Adrenal gland (tissue), 12 donors: ENCODE results near the gene PLK2. TPM values are rescaled to one million over a fixed set of nuclear protein-coding genes. Genes with fewer than 3 reads are reported as not detected.
A peak's percentile ranks its signal among the peaks of the same experiment; 100 is the strongest.

Source experiments
- DNase-seq, 7 donors: peaks; one replicate each; pipeline ENCODE4 v3.0.0-alpha.2; 2019 to 2020
- H3K27ac ChIP-seq, 5 donors: fragments of 200-600 bp; sonication (generic) in 4 of 5; 1 replicate in 3 of 5; 2 replicates in 2 of 5; pipeline versions ENCODE4 v1.5.1 to v1.8.0; 2016 to 2020; ENCODE audit warnings: mild to moderate bottlenecking in 1 of 5
- H3K27me3 ChIP-seq: fragments of 200-600 bp; 2 replicates; pipeline ENCODE4 v1.8.0; 2021
- H3K36me3 ChIP-seq, 2 donors: fragments of 200-600 bp; replicated peaks in 1 of 2; 1 replicate in 1 of 2; 2 replicates in 1 of 2; pipeline versions ENCODE4 v1.5.1 to v1.8.0; 2018 to 2022
- H3K4me1 ChIP-seq, 2 donors: fragments of 200-600 bp; replicated peaks in 1 of 2; 1 replicate in 1 of 2; 2 replicates in 1 of 2; pipeline versions ENCODE4 v1.5.1 to v1.8.0; 2018 to 2021
- H3K4me3 ChIP-seq, 4 donors: fragments of 200-600 bp; sonication (generic) in 3 of 4; one replicate each; pipeline ENCODE4 v1.5.1; 2016 to 2018
- H3K9me3 ChIP-seq, 3 donors: fragments of 200-600 bp; sonication (generic) in 1 of 3; replicated peaks in 1 of 3; 1 replicate in 2 of 3; 2 replicates in 1 of 3; pipeline versions ENCODE4 v1.5.1 to v1.8.0; 2016 to 2021
- POLR2A ChIP-seq, 2 donors: fragments of 450-650 bp; IDR thresholded peaks; one replicate each; pipeline ENCODE4 v1.6.1; 2017; ENCODE audit warnings: antibody characterized with exemption in 2 of 2, mild to moderate bottlenecking in 2 of 2, moderate library complexity in 1 of 2
- WGBS, 4 donors: extraction: QIAGEN DNeasy Blood & Tissue Kit in 2 of 4; methylation state at CpG; one replicate each; pipeline versions ENCODE4 v1.1.5 to v1.1.7; 2013 to 2017; 5-methylcytosine and 5-hydroxymethylcytosine counted together
- intact Hi-C, 2 donors: fragments of 100-400 bp; cut with DNase I; formaldehyde crosslinking; loops; one replicate each; pipeline versions ENCODE4 v1.14.1 to v1.15.0; 2022 to 2023
- polyA plus RNA-seq, 3 donors: library from polyadenylated mRNA; stranded (reverse); fragments of 200-250 nt in 2 of 3; fragments of 350-450 nt in 1 of 3; fragmentation: Illumina TruSeq in 1 of 3; extraction: RNeasy Lipid Tissue Mini Kit (QIAGEN cat#74804) in 1 of 3; gene quantifications; one replicate each; pipeline ENCODE4 v1.2.3, GENCODE V29; 2013 to 2014
- total RNA-seq, 9 donors: library from RNA; depleted of rRNA in 4 of 9; stranded (reverse); fragments of >200 nt in 4 of 9; fragments of 120-200 nt in 1 of 9; fragmentation: NEBNext Ultra II Directional in 1 of 9; extraction: Animal tissue kit (Norgen Biotek cat#: 25700) in 1 of 9; gene quantifications; one replicate each; pipeline versions ENCODE4 v1.1.0 to v1.2.4, GENCODE V29; 2013 to 2023
- TF ChIP-seq, protein P1 (sequence below), 6 experiments: fragments of 450-650 bp in 4 of 6; fragments of 200-600 bp in 2 of 6; sonication (generic) in 1 of 6; IDR thresholded peaks; 1 replicate in 5 of 6; 2 replicates in 1 of 6; pipeline versions ENCODE4 v1.5.1 to v1.8.0; 2016 to 2021; ENCODE audit warnings: antibody characterized with exemption in 6 of 6, mild to moderate bottlenecking in 2 of 6, moderate library complexity in 1 of 6
- donor health status: healthy with polysubstance abuse.
- donor health status: Bipolar disorder and iron deficiency.
- donor health status: DM: yes; HTN: yes; CAD: no.
- donor health status: DM: no; HTN: no; CAD: no.
- donor health status: DM: no; HTN: no; CAD: no.
- donor health status: DM: yes; HTN: yes; CAD: no.

The PLK2 gene
- total and polyA plus RNA-seq, 12 donors: 8.5 to 62.5 (median 19.1) TPM

DNA sequence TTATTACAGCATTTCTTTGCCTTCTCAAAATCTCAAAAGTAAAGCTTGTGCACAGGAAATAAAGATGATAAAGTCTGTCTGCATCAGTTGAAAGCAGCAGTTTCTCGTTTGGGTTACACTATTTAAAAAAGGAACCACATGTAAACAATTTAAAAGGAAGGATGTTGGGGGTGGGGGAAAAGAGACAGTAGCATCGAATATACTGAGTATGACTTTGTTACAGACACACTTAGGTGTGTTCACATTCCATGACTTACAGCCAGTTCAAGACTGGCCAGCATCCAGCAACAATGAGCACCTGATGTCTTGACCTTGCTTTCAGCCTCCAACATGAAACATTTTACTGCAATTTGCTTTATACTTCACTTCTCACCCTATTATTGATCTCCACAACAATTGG lies 40.1 kb upstream of the PLK2 start:
- intact Hi-C loops: loop anchor here (5.0 to 10.0 kb wide), 3 partner anchors 315 to 352 kb away; no protein-coding TSS in a partner anchor
- Histone ChIP-seq H3K27me3 (no peaks in the 10 kb centered on the region), H3K4me3 (no peak overlapping the region), H3K9me3 (no peaks in the 10 kb centered on the region), H3K27ac (no peak overlapping the region), H3K4me1 (no peaks in the 10 kb centered on the region), H3K36me3 (no peaks in the 10 kb centered on the region)
- WGBS, 4 donors: 26 to 43% (median 39%) methylated on average over 2 of the region's 2 CpGs
- no peak for DNase-seq
- TF ChIP-seq, protein P1, sequence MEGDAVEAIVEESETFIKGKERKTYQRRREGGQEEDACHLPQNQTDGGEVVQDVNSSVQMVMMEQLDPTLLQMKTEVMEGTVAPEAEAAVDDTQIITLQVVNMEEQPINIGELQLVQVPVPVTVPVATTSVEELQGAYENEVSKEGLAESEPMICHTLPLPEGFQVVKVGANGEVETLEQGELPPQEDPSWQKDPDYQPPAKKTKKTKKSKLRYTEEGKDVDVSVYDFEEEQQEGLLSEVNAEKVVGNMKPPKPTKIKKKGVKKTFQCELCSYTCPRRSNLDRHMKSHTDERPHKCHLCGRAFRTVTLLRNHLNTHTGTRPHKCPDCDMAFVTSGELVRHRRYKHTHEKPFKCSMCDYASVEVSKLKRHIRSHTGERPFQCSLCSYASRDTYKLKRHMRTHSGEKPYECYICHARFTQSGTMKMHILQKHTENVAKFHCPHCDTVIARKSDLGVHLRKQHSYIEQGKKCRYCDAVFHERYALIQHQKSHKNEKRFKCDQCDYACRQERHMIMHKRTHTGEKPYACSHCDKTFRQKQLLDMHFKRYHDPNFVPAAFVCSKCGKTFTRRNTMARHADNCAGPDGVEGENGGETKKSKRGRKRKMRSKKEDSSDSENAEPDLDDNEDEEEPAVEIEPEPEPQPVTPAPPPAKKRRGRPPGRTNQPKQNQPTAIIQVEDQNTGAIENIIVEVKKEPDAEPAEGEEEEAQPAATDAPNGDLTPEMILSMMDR (IDR thresholded peaks at IDR 0.05): no peak
- TF ChIP-seq POLR2A (IDR thresholded peaks at IDR 0.05): no peak

DNA sequence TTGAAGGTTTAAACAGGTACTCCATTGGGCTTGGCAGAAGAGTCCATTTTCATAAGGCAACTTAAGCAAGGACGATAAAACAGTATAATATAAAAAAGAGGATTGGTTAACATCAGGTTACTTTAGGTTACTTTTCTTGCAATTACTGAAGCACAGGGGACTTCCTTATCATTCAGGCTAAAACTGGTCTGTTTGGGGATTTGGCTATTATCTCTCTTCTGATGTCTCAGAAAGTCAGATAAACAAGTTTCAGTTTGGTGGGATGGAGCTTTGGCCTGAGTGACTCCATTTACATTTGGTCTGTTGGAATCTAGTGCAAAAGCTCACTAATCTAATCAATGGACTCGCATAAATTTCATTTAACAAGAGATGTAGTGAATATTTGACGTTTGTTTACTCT lies 39.3 kb upstream of the PLK2 start:
- intact Hi-C loops: loop anchor here (5.0 to 10.0 kb wide), 3 partner anchors 316 to 353 kb away; no protein-coding TSS in a partner anchor
- WGBS, 4 donors: 70 to 81% (median 76%) methylated on average over 3 of the region's 3 CpGs
- H3K4me1 ChIP-seq: no peaks in the 10 kb centered on the region
- TF ChIP-seq, protein P1 (IDR thresholded peaks at IDR 0.05): no peak
- TF ChIP-seq POLR2A (IDR thresholded peaks at IDR 0.05): no peak
- H3K4me3 ChIP-seq: no peak overlapping the region
- no peak overlapping the region for H3K27ac ChIP-seq
- no peaks in the 10 kb centered on the region for H3K36me3 ChIP-seq
- no peaks in the 10 kb centered on the region for H3K9me3 ChIP-seq
- H3K27me3 ChIP-seq: no peaks in the 10 kb centered on the region
- no peak for DNase-seq

DNA sequence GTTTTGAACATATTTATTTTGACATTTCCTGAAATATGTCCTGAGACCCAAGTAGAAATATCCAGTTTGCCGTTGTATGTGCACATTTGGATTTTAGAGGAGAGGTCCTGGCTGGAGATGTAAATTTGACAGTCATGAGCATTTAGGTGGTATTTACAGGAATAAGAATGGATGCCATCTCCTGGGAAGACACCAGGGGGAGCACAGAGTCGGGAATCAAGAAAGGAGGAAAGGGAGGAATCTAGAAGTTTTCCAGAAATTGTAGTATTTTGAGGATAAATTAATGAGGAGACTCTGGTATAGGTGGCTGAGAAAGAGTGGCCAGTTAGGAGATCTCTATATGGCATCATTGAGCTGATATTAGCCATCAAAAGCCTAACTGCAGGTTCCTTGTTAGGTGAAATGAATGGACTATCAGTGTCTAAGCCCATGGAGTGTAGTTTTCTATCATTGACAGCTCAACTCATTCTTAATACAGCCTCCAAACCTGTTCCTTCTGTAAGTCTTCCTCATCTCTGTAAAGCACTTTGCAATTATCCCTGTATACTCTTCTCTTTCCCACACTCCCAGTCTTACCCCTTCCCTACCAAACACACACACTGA lies 38.6 kb upstream of the PLK2 start:
- intact Hi-C loops: loop anchor here (5.0 to 10.0 kb wide), 3 partner anchors 316 to 354 kb away; no protein-coding TSS in a partner anchor
- Histone ChIP-seq H3K9me3 (no peaks in the 10 kb centered on the region), H3K27ac (no peak overlapping the region), H3K4me1 (no peaks in the 10 kb centered on the region), H3K4me3 (no peak overlapping the region), H3K36me3 (no peaks in the 10 kb centered on the region), H3K27me3 (no peaks in the 10 kb centered on the region)
- no peak for TF ChIP-seq POLR2A (IDR thresholded peaks at IDR 0.05)
- TF ChIP-seq, protein P1 (IDR thresholded peaks at IDR 0.05): peak; percentile 66 to 83 (median 76)
- WGBS, 4 donors: 9 to 13% (median 11%) methylated on average over 2 of the region's 2 CpGs
- DNase-seq: peak; percentile 36 to 73 (median 46)

DNA sequence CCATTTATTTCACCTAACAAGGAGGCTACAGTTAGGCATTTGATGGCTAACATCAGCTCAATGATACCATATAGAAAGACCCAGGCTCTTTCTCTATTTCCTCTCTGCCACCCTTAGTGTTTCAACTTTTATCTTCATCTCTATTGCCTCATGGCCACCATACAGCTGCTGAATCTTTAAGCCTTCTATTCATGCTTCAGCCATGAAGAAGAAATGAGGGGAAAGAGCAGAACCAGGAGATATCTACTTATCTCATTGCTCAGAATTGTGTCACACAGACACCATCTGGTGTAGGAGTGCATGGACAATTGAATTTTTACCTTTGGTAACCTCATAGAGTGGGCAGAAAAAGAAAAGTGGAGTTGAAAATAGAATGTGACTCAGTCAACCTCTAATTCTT lies 38.0 kb upstream of the PLK2 start:
- TF ChIP-seq, protein P1 (IDR thresholded peaks at IDR 0.05): no peak
- no peak for TF ChIP-seq POLR2A (IDR thresholded peaks at IDR 0.05)

More for the DNA sequence above, 38.0 kb upstream of the PLK2 start:
- no peak overlapping the region for H3K4me3 ChIP-seq
- DNase-seq: no peak
- H3K9me3 ChIP-seq: no peaks in the 10 kb centered on the region
- intact Hi-C loops: loop anchor here (5.0 to 10.0 kb wide), 3 partner anchors 317 to 354 kb away; no protein-coding TSS in a partner anchor
- no peak overlapping the region for H3K27ac ChIP-seq
- H3K4me1 ChIP-seq: no peaks in the 10 kb centered on the region
- H3K27me3 ChIP-seq: no peaks in the 10 kb centered on the region
- H3K36me3 ChIP-seq: no peaks in the 10 kb centered on the region
